PC-9 (cell line): ENCODE results near the gene EGLN2.

Source experiments
- CTCF ChIP-seq: fragments of 200-600 bp; sonication (generic); conservative IDR thresholded peaks from 2 replicates; pipeline ENCODE4 v1.6.1; 2017; ENCODE audit warnings: mixed run types, antibody characterized with exemption, mild to moderate bottlenecking, moderate library complexity
- EZH2 ChIP-seq: fragments of 200-600 bp; sonication (generic); IDR thresholded peaks from 2 replicates; pipeline ENCODE4 v1.8.0; 2017; ENCODE audit warnings: antibody characterized with exemption, low read depth

GRCh38 chr19:40754611-40755247 is 44.3 kb upstream of the EGLN2 start:
- TF ChIP-seq CTCF = no peak
- no peak for TF ChIP-seq EZH2
